ENCODE data around the gene PIWIL1.

The PIWIL1 gene

DNA sequence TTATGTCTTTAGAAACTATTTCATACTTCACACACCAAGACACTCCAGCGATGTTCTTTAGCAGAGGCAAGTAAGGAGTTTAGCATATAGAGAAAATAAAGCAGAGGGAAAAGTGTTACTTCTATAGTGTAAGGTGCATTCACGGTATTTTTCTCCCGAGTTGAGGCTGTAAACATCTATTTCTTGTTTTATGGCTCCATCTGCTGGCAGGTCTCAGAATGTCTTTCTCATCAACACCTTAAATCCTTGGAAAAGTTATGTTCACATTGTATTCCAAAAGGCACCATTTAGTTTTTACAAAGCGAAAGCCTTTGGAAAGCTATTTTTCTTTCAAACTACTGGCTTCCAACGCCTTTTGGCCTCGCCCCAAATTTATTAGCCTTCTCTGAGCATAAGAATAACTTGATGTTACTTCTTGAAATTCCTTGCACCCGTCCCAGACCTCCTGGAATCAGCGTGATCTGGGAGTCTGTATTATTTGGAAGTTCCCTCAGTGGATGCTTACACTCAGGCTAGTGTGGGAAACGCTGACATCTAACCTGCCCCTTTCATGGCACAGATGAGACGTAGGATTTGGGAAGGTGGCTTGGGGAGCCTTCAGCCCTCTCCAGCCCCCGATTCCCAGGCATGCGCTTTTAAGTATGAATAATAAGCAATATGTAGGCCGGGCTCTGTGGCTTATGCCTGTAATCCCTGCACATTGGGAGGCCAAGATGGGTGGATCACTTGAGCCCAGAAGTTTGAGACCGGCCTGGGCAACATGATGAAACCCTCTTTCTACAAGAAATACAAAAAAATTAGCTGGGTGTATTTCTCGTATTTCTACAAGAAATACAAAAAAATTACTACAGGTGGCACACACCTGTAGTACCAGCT lies 1.9 kb upstream of the PIWIL1 start:
- TF ChIP-seq, protein P1, sequence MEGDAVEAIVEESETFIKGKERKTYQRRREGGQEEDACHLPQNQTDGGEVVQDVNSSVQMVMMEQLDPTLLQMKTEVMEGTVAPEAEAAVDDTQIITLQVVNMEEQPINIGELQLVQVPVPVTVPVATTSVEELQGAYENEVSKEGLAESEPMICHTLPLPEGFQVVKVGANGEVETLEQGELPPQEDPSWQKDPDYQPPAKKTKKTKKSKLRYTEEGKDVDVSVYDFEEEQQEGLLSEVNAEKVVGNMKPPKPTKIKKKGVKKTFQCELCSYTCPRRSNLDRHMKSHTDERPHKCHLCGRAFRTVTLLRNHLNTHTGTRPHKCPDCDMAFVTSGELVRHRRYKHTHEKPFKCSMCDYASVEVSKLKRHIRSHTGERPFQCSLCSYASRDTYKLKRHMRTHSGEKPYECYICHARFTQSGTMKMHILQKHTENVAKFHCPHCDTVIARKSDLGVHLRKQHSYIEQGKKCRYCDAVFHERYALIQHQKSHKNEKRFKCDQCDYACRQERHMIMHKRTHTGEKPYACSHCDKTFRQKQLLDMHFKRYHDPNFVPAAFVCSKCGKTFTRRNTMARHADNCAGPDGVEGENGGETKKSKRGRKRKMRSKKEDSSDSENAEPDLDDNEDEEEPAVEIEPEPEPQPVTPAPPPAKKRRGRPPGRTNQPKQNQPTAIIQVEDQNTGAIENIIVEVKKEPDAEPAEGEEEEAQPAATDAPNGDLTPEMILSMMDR (IDR thresholded peaks at IDR 0.05; ENCODE audit: low read depth, low read length, missing control alignments), result peak; percentile 39
- DNase-seq (ENCODE audit: extremely low read depth, low read depth), result peak; percentile 5
- H3K4me3 ChIP-seq (replicated peaks; ENCODE audit: low read depth, low read length), result no peak overlapping the region

DNA sequence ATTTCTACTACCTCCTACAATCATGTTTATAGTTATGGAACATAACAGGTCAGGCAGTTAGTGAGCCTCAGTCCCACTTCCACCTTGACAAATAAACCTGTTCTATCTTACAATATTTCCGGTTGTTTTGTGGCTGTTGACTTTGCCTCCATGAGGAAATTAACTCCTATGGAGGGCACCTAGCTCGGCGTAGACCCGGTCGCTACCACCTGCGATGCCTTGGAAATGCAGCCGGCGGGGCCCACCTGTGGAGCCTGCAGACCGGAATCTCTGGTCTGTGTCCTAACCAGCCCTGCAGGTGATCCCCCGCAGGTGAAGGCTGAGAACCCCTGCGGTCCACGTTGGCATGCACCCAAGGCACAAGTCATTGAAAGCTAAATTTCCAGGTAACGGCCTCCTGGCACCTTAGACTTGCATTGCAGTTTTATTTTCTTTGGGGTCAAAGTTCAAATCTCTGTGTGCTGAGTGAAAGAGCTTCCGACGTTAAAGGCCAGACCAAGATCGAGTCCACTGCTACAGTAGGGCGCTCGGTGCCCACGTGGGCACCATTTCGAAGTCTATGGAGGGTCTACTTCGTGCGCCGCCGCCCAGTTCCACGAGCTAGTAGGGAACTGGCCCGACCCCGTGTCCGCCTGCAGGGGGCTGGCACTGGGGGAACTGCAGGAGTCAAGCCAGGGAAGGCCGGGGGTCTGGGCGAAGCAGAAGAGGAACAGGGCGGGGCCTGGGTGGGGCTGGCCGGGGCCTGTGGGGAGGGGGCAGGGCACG lies 782 bp upstream of the PIWIL1 start:
- H3K4me3 ChIP-seq (replicated peaks; ENCODE audit: low read depth, low read length), result no peak overlapping the region
- TF ChIP-seq, protein P1 (IDR thresholded peaks at IDR 0.05; ENCODE audit: low read depth, low read length, missing control alignments), result no peak
- no peak for DNase-seq (ENCODE audit: extremely low read depth, low read depth)

DNA sequence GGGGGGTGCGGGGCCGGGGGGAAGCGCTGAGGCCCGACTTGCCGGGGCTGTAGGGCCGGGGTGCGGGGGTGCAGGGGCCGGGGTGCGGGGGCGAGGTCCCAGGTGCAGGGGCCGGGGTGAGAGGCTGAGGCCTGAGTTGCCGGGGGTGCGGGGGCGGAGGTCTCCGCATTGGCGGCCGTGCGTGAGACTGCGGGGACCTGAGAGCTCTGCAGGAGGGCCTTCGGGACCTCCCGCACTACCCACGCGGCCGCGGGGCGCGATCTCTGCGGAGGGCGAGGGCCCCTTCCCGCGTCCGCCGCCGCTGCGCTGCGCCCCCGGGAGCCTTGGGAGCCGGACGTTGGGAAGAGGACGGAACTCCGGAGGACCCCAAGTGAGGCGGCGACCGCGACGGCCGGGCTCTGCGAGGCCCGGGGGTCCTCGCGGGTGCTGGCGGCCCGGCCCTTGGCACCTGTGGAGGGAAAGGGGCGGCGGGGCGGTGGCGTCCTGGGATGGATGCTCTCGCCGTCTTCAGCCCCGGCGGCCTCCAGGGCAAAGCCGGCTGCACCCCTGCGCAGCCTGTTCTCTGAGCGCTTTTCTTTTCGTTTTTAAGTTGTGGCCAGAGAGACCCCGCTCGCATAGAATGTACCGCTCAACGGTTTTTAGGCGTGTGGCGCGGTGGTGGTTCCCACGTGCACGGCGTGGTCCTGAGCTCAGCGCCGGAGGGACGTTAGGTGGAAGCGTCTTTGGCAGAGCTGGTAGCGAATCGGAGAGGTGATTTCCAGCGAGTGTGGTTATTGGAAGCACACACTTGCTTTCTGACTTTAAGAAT lies 1.3 kb downstream of the PIWIL1 start:
- DNase-seq (ENCODE audit: extremely low read depth, low read depth), result no peak
- no peak overlapping the region for H3K4me3 ChIP-seq (replicated peaks; ENCODE audit: low read depth, low read length)
- TF ChIP-seq, protein P1 (IDR thresholded peaks at IDR 0.05; ENCODE audit: low read depth, low read length, missing control alignments), result no peak

DNA sequence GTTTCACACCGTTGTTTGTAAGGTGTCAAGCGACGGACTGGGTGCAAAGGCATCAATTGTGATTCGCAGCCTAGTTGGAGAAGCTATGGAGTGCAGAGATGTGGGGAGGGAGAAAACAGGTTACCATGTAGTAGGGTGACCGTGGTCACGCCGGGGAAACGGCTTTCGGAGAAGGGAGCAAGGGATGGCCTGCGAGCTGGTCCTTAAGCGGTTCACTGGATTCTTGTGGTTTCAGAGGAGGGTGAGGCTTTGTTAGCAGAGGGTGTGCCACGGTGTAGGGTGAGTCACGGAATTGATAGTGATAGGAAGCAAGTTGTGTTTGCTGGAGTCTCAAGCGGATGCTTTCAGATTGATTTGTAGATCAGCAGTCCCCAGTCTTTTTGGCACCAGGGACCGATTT lies 2.3 kb downstream of the PIWIL1 start:
- H3K4me3 ChIP-seq (replicated peaks; ENCODE audit: low read depth, low read length), result no peak overlapping the region
- TF ChIP-seq, protein P1 (IDR thresholded peaks at IDR 0.05; ENCODE audit: low read depth, low read length, missing control alignments), result no peak
- DNase-seq (ENCODE audit: extremely low read depth, low read depth), result no peak

DNA sequence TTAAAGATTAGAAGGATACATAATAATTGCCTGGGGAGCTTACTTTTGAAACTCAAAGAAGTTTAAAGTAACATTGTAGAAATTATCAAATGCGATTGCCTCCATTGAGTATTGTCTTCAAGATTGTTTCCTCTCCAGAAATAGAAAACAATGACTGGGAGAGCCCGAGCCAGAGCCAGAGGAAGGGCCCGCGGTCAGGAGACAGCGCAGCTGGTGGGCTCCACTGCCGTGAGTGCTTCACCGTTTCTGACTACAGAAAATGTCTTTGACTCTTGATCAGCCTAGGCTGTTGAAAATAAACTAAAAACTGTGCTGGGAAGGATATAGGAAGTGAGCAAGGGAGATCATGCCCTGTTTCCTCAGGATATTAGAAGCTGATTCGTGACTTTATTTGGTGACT lies 4.8 kb downstream of the PIWIL1 start:
- TF ChIP-seq, protein P1 (IDR thresholded peaks at IDR 0.05; ENCODE audit: low read depth, low read length, missing control alignments), result no peak
- no peak for DNase-seq (ENCODE audit: extremely low read depth, low read depth)
- no peak overlapping the region for H3K4me3 ChIP-seq (replicated peaks; ENCODE audit: low read depth, low read length)

DNA sequence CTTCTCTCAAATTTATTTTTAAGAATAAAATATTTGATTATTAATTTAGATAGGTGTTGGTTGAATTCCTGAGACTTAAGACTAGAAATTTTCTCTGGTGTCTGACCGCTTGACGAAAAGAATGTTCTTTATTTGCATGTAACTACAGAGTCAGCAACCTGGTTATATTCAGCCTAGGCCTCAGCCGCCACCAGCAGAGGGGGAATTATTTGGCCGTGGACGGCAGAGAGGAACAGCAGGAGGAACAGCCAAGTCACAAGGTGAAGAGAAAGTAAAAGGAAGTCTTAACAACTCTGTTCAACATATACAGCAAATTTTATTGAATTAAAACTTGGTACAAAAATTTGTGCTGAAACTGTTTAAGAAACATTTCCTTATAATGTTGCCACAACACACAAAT lies 5.2 kb downstream of the PIWIL1 start:
- no peak overlapping the region for H3K4me3 ChIP-seq (replicated peaks; ENCODE audit: low read depth, low read length)
- TF ChIP-seq, protein P1 (IDR thresholded peaks at IDR 0.05; ENCODE audit: low read depth, low read length, missing control alignments), result no peak

More for the DNA sequence above, 5.2 kb downstream of the PIWIL1 start:
- no peak for DNase-seq (ENCODE audit: extremely low read depth, low read depth)

Data from HFF-Myc (cell line).